ENCODE results near the gene WDR77. TPM values are rescaled to one million over a fixed set of nuclear protein-coding genes. Genes with fewer than 3 reads are reported as not detected.
A peak's percentile ranks its signal among the peaks of the same experiment; 100 is the strongest.

WDR77 gene
- total RNA-seq, 6 donors from 2014 or later = 11.3 to 32.2 (median 22.1) TPM

DNA sequence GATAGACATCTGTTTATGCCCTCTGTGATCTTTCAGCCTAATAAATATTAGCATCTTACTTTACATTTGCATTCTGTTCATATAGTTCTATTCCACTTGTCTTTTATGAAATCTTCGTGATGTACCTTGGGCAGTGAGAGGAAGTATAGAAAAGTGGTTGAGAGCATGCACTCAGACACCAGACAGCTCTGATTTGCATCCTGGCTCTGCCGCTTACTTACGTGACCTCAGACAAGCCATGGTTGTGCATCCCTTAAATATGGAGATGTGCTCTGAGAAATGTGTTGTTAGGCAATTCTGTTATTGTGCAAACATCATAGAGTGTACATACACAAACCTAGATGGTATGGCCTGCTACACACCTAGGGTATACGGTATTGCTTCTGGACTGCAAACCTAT lies 44.5 kb downstream of the WDR77 start:
- ATAC-seq (ENCODE audit: low FRiP score in 2 of 2) (no peak), DNase-seq (no peak)
- WGBS, 2 donors = 79 to 82% methylated on average over 4 of the region's 4 CpGs
- no peak overlapping the region for H3K4me3 ChIP-seq
- no peaks in the 10 kb centered on the region for H3K9me3 ChIP-seq
- TF ChIP-seq EP300 (IDR thresholded peaks at IDR 0.05) (no peak), POLR2AphosphoS5 (IDR thresholded peaks at IDR 0.05) (no peak), POLR2A (IDR thresholded peaks at IDR 0.05) (no peak)
- TF ChIP-seq, protein P1, sequence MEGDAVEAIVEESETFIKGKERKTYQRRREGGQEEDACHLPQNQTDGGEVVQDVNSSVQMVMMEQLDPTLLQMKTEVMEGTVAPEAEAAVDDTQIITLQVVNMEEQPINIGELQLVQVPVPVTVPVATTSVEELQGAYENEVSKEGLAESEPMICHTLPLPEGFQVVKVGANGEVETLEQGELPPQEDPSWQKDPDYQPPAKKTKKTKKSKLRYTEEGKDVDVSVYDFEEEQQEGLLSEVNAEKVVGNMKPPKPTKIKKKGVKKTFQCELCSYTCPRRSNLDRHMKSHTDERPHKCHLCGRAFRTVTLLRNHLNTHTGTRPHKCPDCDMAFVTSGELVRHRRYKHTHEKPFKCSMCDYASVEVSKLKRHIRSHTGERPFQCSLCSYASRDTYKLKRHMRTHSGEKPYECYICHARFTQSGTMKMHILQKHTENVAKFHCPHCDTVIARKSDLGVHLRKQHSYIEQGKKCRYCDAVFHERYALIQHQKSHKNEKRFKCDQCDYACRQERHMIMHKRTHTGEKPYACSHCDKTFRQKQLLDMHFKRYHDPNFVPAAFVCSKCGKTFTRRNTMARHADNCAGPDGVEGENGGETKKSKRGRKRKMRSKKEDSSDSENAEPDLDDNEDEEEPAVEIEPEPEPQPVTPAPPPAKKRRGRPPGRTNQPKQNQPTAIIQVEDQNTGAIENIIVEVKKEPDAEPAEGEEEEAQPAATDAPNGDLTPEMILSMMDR (IDR thresholded peaks at IDR 0.05) = no peak
- peaks cover 3 to 16% (median 6%) of the 10 kb centered on the region in 4 donors for H3K4me1 ChIP-seq
- no peaks in the 10 kb centered on the region for H3K36me3 ChIP-seq
- H3K27me3 ChIP-seq = no peaks in the 10 kb centered on the region
- H3K27ac ChIP-seq = no peak overlapping the region

DNA sequence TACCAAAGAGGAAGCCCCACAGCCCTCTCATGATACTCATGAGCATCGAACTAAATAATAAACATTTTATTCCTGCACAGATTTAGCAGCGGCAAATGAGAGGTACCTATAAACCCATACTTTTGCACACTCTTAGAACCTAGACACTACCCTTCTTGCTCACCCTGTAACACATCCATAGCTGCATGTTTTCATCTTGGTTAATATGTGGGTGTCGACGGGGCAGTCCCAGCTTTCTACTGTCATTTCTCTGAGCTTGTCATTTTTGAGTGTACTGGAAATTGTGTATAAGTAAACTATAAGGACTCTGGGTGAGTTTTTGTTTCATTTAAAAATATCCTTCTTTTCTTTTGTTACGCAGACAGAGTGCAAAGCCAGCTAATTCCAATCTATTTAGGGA lies 47.0 kb downstream of the WDR77 start:
- 81 to 89% methylated on average over 5 of the region's 5 CpGs for WGBS, 2 donors
- no peak for ATAC-seq (ENCODE audit: low FRiP score in 2 of 2)
- Histone ChIP-seq H3K4me1 (peaks cover 3 to 16% (median 6%) of the 10 kb centered on the region in 4 donors), H3K27me3 (no peaks in the 10 kb centered on the region), H3K36me3 (no peaks in the 10 kb centered on the region), H3K27ac (no peak overlapping the region), H3K4me3 (no peak overlapping the region), H3K9me3 (no peaks in the 10 kb centered on the region)
- TF ChIP-seq EP300 (IDR thresholded peaks at IDR 0.05) = no peak
- TF ChIP-seq, protein P1 (IDR thresholded peaks at IDR 0.05) = no peak
- TF ChIP-seq POLR2A (IDR thresholded peaks at IDR 0.05) = no peak
- no peak for TF ChIP-seq POLR2AphosphoS5 (IDR thresholded peaks at IDR 0.05)
- DNase-seq = no peak

DNA sequence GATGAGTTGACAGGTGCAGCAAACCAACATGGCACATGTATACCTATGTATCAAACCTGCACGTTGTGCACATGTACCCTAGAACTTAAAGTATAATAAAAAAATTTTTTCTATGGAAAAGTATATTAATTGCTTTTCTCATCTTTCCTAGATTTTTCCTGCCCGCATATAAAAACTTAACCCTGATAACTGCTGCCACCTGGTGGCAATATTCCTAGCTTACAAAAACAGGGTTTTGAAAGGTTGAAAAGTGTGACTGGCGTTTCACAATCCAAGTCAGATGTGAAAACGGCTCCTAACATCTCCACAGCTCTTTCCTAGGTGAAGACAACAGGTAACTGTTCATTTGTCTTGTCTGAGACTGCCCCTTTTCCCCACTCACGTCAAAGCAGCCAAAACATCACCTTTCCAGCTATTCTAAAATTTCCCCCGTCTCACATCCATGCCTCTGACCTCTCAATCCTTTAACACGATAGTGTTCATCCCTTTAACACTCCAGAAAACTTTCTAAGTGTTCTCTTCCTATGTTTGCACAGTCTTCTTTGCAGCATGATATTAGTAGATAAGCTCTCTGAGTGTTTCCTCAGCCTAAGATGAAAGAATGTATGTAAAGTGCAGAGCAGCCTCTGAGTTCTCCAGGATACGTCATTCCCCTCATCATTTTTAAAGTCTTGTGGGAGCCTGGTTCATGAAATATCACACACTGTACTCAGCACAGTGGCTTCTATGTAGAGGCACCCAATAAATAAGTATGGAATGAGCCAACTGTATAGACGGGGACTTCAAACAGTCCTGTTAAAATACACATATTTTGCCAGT lies 49.1 kb downstream of the WDR77 start:
- no peaks in the 10 kb centered on the region for H3K9me3 ChIP-seq
- no peak overlapping the region for H3K4me3 ChIP-seq
- DNase-seq = peak in 1 of 2 donors; percentile 47
- H3K4me1 ChIP-seq = peaks cover 0 to 7% (median 2%) of the 10 kb centered on the region in 4 donors
- no peak overlapping the region for H3K27ac ChIP-seq
- no peaks in the 10 kb centered on the region for H3K36me3 ChIP-seq
- no peaks in the 10 kb centered on the region for H3K27me3 ChIP-seq
- ATAC-seq (ENCODE audit: low FRiP score in 2 of 2) = peak in 1 of 2 donors; percentile 65
- TF ChIP-seq, protein P1 (IDR thresholded peaks at IDR 0.05) = peak; percentile 45 to 71 (median 64)
- TF ChIP-seq POLR2A (IDR thresholded peaks at IDR 0.05) = no peak
- TF ChIP-seq EP300 (IDR thresholded peaks at IDR 0.05) = no peak
- WGBS, 2 donors = 30 to 32% methylated on average over 9 of the region's 9 CpGs

DNA sequence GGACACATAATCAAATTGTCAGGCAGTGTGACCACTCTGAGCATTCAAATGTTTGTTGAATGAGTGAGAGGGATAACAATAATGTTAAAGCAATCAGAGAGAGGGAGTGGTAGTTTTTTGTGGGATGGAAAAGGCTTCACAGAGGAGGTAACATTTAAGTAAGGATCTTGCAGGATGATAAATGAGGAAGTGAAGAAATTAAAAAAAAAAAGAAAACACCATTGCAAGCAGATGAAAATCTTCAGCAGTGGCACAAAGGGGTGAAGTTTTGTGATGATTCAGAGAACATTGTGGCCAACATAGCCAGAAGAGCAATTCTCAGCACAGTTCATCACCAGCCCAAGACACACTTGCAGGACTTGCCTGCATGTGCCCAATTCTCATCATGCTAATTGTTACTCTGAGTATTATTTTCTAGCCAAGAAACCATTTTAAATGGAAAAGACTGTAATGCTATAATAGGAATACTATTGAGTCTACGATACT lies 56.6 kb downstream of the WDR77 start:
- DNase-seq (no peak), ATAC-seq (ENCODE audit: low FRiP score in 2 of 2) (peak in 1 of 2 donors; percentile 19)
- Histone ChIP-seq H3K36me3 (no peaks in the 10 kb centered on the region), H3K27me3 (no peaks in the 10 kb centered on the region), H3K9me3 (no peaks in the 10 kb centered on the region), H3K27ac (no peak overlapping the region), H3K4me3 (no peak overlapping the region), H3K4me1 (no peaks in the 10 kb centered on the region)
- WGBS, 2 donors = 83 to 85% methylated on average over 1 of the region's 1 CpG
- TF ChIP-seq EP300 (IDR thresholded peaks at IDR 0.05) = no peak
- TF ChIP-seq POLR2A (IDR thresholded peaks at IDR 0.05) = no peak
- no peak for TF ChIP-seq POLR2AphosphoS5 (IDR thresholded peaks at IDR 0.05)
- TF ChIP-seq, protein P1 (IDR thresholded peaks at IDR 0.05) = no peak
